K562 (cell line): ENCODE measurements around the gene CPSF4. TPM values are rescaled to one million over a fixed set of nuclear protein-coding genes. Genes with fewer than 3 reads are reported as not detected.
A peak's percentile ranks its signal among the peaks of the same experiment; 100 is the strongest.

Experiments
- ATAC-seq: fragments of 200-7000 bp; cut with Tn5 transposase; 3 replicates; pipeline ENCODE4 v1.9.1; 2020; ENCODE audit warnings: moderate library complexity
- BruUV-seq: library from RNA; stranded (reverse); fragments of 400-500 nt; replicated peaks from 2 replicates; lab custom pipeline; 2021; lab: Mats Ljungman, UMichigan
- CTCF ChIA-PET: fragments of 300-600 bp; formaldehyde crosslinking; extraction: SDS; loops from one replicate; lab custom pipeline; 2021; ENCODE audit warnings: low intra/inter-chr PET ratio; lab: Yijun Ruan, JAX
- POLR2A ChIA-PET: fragments of 300-600, 350-650 bp; sonication (Branson Sonifier 250); formaldehyde crosslinking; extraction: SDS; loops from one replicate; lab custom pipeline; 2021; ENCODE audit warnings: antibody characterized with exemption, inconsistent platforms; lab: Yijun Ruan, JAX
- DNase-seq, 4 experiments: peaks; one replicate each; pipeline versions ENCODE4 v3.0.0 to v3.0.0-alpha.2; 2011 to 2018; ENCODE audit warnings: low spot score in 3 of 4, mixed read lengths in 3 of 4; ENCODE audit errors: extremely low read depth in 1 of 4
- FAIRE-seq: peaks from 2 replicates; lab custom pipeline; 2011; peaks lifted over from hg19 to GRCh38; lab: Jason Lieb, UNC
- H2AFZ ChIP-seq: 2 replicates; pipeline ENCODE4 v1.6.0; 2011; ENCODE audit warnings: low read depth, low read length, control low read depth, inconsistent platforms
- H3K27ac ChIP-seq: fragments of 200-600 bp; 3 replicates; pipeline ENCODE4 v1.8.0; 2011; ENCODE audit warnings: low read depth, mild to moderate bottlenecking, control low read depth, inconsistent platforms, low read length, moderate library complexity, mixed read lengths; ENCODE audit errors: extremely low read depth
- H3K27me3 ChIP-seq, 2 experiments: fragments of 300-600 bp in 1 of 2; 2 replicates in 1 of 2; 3 replicates in 1 of 2; pipeline versions ENCODE4 v1.6.0 to v1.8.0; 2011; ENCODE audit warnings: inconsistent platforms in 2 of 2, low read length in 2 of 2, mild to moderate bottlenecking in 1 of 2, mixed read lengths in 1 of 2, moderate library complexity in 1 of 2; ENCODE audit not compliant: control insufficient read depth in 2 of 2, insufficient read depth in 2 of 2
- H3K36me3 ChIP-seq: fragments of 300-600 bp; 3 replicates; pipeline ENCODE4 v1.8.0; 2011; ENCODE audit warnings: mild to moderate bottlenecking, low read length, inconsistent platforms; ENCODE audit not compliant: control insufficient read depth, insufficient read depth
- H3K4me1 ChIP-seq, 2 experiments: fragments of 200-600 bp in 1 of 2; replicated peaks in 1 of 2; 2 replicates in 1 of 2; 3 replicates in 1 of 2; pipeline versions ENCODE4 v1.5.1 to v1.8.0; 2011; ENCODE audit warnings: inconsistent platforms in 2 of 2, low read length in 2 of 2, mild to moderate bottlenecking in 1 of 2, mixed read lengths in 1 of 2, moderate library complexity in 1 of 2; ENCODE audit not compliant: control insufficient read depth in 2 of 2, insufficient read depth in 2 of 2
- H3K4me2 ChIP-seq: 2 replicates; pipeline ENCODE4 v1.6.1; 2011; ENCODE audit warnings: low read length, control low read depth, inconsistent platforms, mixed read lengths; ENCODE audit not compliant: insufficient read depth
- H3K4me3 ChIP-seq: fragments of 200-600 bp; sonication (generic), shearing (Covaris generic); 2 replicates; pipeline ENCODE4 v1.5.1; 2016; ENCODE audit warnings: control low read depth, inconsistent platforms
- H3K79me2 ChIP-seq: fragments of 200-600 bp; 3 replicates; pipeline ENCODE4 v1.8.0; 2011; ENCODE audit warnings: low read length, inconsistent platforms; ENCODE audit not compliant: control insufficient read depth, insufficient read depth
- H3K9ac ChIP-seq, 2 experiments: 2 replicates each; pipeline versions ENCODE4 v1.6.0 to v1.6.1; 2011; ENCODE audit warnings: low read depth in 2 of 2, low read length in 2 of 2, control low read depth in 1 of 2, inconsistent platforms in 1 of 2, mild to moderate bottlenecking in 1 of 2, mixed read lengths in 1 of 2; ENCODE audit not compliant: insufficient read depth in 1 of 2
- H3K9me1 ChIP-seq: one replicate; pipeline ENCODE4 v1.6.0; 2011; ENCODE audit warnings: inconsistent platforms, mild to moderate bottlenecking, low read length, moderate library complexity; ENCODE audit not compliant: control insufficient read depth, insufficient read depth
- H3K9me3 ChIP-seq: replicated peaks from 2 replicates; pipeline ENCODE4 v1.5.1; 2011; ENCODE audit warnings: low read depth, low read length, inconsistent platforms; ENCODE audit not compliant: control insufficient read depth, insufficient read depth
- H4K20me1 ChIP-seq: replicated peaks from 2 replicates; pipeline ENCODE4 v1.6.1; 2011; ENCODE audit warnings: low read length, inconsistent platforms, mixed read lengths; ENCODE audit not compliant: control insufficient read depth, insufficient read depth
- BMI1 ChIP-seq: fragments of 150-350 bp; IDR thresholded peaks from 2 replicates; pipeline ENCODE4 v1.6.1; 2014; ENCODE audit warnings: low read length
- GTF2F1 ChIP-seq: IDR thresholded peaks from 2 replicates; pipeline ENCODE4 v1.6.1; 2011; ENCODE audit warnings: low read depth, low read length, improper control_type of control experiment
- HEY1 ChIP-seq: fragments of 250-450 bp; sonication (Bioruptor Pico); IDR thresholded peaks from 2 replicates; pipeline ENCODE4 v1.5.0; 2020; ENCODE audit warnings: mild to moderate bottlenecking, moderate library complexity, borderline replicate concordance
- ILK ChIP-seq: fragments of 450-650 bp; IDR thresholded peaks from 2 replicates; pipeline ENCODE4 v1.6.1; 2016; ENCODE audit warnings: missing genetic modification characterization, low read depth, mild to moderate bottlenecking, missing compliant biosample characterization, moderate library complexity, borderline replicate concordance
- POLR2AphosphoS5 ChIP-seq: IDR thresholded peaks from 2 replicates; pipeline ENCODE4 v1.6.1; 2011; ENCODE audit warnings: mild to moderate bottlenecking, low read depth, low read length, moderate library complexity; ENCODE audit not compliant: control insufficient read depth, insufficient read depth
- POLR2G ChIP-seq: fragments of 200-400 bp; formaldehyde crosslinking; IDR thresholded peaks from 2 replicates; pipeline ENCODE4 v1.6.1; 2017; ENCODE audit warnings: low read depth, mild to moderate bottlenecking, antibody characterized with exemption, low read length, moderate library complexity
- RBM39 ChIP-seq: fragments of 200-400 bp; formaldehyde crosslinking; optimal IDR thresholded peaks from 2 replicates; pipeline ENCODE3; 2018; ENCODE audit warnings: low read depth, low read length
- SUPT5H ChIP-seq: fragments of 450-650 bp; IDR thresholded peaks from 2 replicates; pipeline ENCODE4 v1.6.1; 2016
- ZNF239 ChIP-seq: fragments of 250-450 bp; sonication (Bioruptor Pico); IDR thresholded peaks from 2 replicates; pipeline ENCODE4 v1.4.0; 2020; ENCODE audit warnings: mild to moderate bottlenecking
- ZNF75A ChIP-seq: fragments of 450-650 bp; formaldehyde crosslinking; IDR thresholded peaks from 2 replicates; pipeline ENCODE4 v1.4.0; 2020; ENCODE audit warnings: mild to moderate bottlenecking
- WGBS: fragments of 100-300 bp; shearing (Covaris generic); methylation state at CpG from one replicate; pipeline ENCODE4 v1.1.6; 2016; ENCODE audit warnings: low coverage, mixed read lengths; ENCODE audit not compliant: insufficient coverage; ENCODE audit errors: missing lambda C conversion rate; 5-methylcytosine and 5-hydroxymethylcytosine counted together
- in situ Hi-C: fragments of 300-500 bp; cut with MboI; formaldehyde crosslinking; loops from 4 replicates; pipeline ENCODE4 v1.15.0; 2018; ENCODE audit warnings: inconsistent platforms, mixed read lengths
- intact Hi-C: fragments of 100-400 bp; cut with micrococcal nuclease; formaldehyde crosslinking; loops from 2 replicates; pipeline ENCODE4 v1.14.2; 2022
- polyA plus RNA-seq, 8 experiments: library from polyadenylated mRNA; depleted of rRNA in 4 of 8; stranded (reverse) in 5 of 8; unstranded in 3 of 8; fragments of >200 nt; fragmentation: Nextera tagmentation in 2 of 8; fragmentation: Illumina TruSeq in 1 of 8; extraction: Ambion mirVana in 2 of 8; extraction: Trizol in 1 of 8; gene quantifications; 2 replicates each; pipeline versions ENCODE4 v1.2.1 to v1.2.3, GENCODE V29; 2011 to 2014; ENCODE audit warnings: inconsistent platforms in 1 of 8, missing spikeins in 1 of 8
- total RNA-seq, 7 experiments: library from RNA; depleted of rRNA in 6 of 7; stranded (reverse); fragments of >200 nt in 6 of 7; fragmentation: Illumina TruSeq in 2 of 7; extraction: Trizol in 2 of 7; gene quantifications; 2 replicates each; pipeline versions ENCODE4 v1.2.1 to v1.2.3, GENCODE V29; 2011 to 2021; ENCODE audit warnings: low replicate concordance in 1 of 7
- TF ChIP-seq, protein P1 (sequence below): fragments of 250-450 bp; sonication (Bioruptor Pico); IDR thresholded peaks from 2 replicates; pipeline ENCODE4 v1.8.0; 2022; ENCODE audit warnings: inconsistent platforms, mild to moderate bottlenecking, moderate library complexity, borderline replicate concordance
- TF ChIP-seq, protein P2 (sequence below): fragments of 250-450 bp; sonication (Bioruptor Pico); IDR thresholded peaks from 2 replicates; pipeline ENCODE4 v1.4.0; 2020; ENCODE audit warnings: mild to moderate bottlenecking, moderate library complexity, borderline replicate concordance
- TF ChIP-seq, protein P3 (sequence below): fragments of 450-650 bp; formaldehyde crosslinking; IDR thresholded peaks from 2 replicates; pipeline ENCODE4 v1.4.0; 2020; ENCODE audit warnings: mild to moderate bottlenecking, mixed read lengths
- TF ChIP-seq, protein P4 (sequence below): fragments of 250-450 bp; sonication (Bioruptor Pico); IDR thresholded peaks from 2 replicates; pipeline ENCODE4 v1.4.0; 2020; ENCODE audit warnings: mild to moderate bottlenecking, moderate library complexity

CPSF4 gene
- total and polyA plus RNA-seq, 9 of the 15 experiments (the other 6 are each of a cell fraction or from before 2014, with no cell fraction given) = 16.9 to 118 (median 71.7) TPM

DNA sequence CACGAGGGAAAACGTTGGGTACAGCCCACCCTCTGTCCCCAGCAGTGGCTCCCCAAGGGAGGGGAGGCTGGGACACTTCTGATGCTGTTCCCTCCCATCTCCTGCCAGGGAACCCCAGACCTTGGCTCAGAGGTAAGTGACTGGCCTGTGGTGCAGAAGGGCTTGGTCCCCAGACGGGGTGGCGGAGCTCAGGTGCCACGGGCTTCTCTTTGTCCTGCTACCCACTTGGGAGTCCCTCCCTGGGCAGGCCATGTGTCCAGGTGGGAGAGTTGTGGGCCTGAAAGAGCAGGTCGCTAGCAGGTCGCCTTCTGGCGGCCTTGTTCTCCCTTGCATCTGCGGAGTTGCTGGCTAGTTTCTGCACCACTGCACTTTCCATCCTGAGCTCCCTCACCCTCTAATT, 17.1 kb downstream of the CPSF4 start (continued):
- TF ChIP-seq, protein P1, sequence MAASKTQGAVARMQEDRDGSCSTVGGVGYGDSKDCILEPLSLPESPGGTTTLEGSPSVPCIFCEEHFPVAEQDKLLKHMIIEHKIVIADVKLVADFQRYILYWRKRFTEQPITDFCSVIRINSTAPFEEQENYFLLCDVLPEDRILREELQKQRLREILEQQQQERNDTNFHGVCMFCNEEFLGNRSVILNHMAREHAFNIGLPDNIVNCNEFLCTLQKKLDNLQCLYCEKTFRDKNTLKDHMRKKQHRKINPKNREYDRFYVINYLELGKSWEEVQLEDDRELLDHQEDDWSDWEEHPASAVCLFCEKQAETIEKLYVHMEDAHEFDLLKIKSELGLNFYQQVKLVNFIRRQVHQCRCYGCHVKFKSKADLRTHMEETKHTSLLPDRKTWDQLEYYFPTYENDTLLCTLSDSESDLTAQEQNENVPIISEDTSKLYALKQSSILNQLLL = no peak
- TF ChIP-seq, protein P2, sequence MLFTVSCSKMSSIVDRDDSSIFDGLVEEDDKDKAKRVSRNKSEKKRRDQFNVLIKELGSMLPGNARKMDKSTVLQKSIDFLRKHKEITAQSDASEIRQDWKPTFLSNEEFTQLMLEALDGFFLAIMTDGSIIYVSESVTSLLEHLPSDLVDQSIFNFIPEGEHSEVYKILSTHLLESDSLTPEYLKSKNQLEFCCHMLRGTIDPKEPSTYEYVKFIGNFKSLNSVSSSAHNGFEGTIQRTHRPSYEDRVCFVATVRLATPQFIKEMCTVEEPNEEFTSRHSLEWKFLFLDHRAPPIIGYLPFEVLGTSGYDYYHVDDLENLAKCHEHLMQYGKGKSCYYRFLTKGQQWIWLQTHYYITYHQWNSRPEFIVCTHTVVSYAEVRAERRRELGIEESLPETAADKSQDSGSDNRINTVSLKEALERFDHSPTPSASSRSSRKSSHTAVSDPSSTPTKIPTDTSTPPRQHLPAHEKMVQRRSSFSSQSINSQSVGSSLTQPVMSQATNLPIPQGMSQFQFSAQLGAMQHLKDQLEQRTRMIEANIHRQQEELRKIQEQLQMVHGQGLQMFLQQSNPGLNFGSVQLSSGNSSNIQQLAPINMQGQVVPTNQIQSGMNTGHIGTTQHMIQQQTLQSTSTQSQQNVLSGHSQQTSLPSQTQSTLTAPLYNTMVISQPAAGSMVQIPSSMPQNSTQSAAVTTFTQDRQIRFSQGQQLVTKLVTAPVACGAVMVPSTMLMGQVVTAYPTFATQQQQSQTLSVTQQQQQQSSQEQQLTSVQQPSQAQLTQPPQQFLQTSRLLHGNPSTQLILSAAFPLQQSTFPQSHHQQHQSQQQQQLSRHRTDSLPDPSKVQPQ (CRISPR knock-in tag) = no peak
- TF ChIP-seq POLR2AphosphoS5 = peak; percentile 50; the same call in 1 of the 2 replicates

DNA sequence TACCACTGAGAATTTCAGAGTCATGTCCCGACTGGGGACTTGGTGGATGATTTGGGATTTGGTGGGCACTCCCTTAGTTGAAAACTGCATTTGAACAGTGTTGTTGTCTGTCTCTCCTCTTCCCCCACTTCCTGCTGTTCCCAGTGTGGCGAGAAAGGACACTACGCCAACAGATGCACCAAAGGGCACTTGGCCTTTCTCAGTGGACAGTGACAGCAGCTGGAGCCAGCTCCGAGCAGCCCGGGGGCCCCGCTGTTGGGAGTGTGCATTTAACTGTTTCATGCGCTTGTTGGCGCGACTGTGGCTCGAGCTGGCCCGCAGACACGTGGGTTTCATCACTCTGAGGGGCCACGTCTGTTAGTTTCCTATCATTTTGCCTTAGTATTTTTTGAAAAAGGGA, 17.5 kb downstream of the CPSF4 start:
- no peak overlapping the region for H3K4me2 ChIP-seq
- no peak for FAIRE-seq
- no peak overlapping the region for H2AFZ ChIP-seq
- H3K79me2 ChIP-seq = peaks cover 44% of the 10 kb centered on the region
- peak overlapping the region in 1 of 2 experiments; percentile 54; a peak in 1 of 4 replicates for H3K9ac ChIP-seq
- in situ Hi-C loops (no loop called here), intact Hi-C loops (no loop called here)
- H3K4me3 ChIP-seq = no peak overlapping the region
- ChIA-PET CTCF (no interaction called here), POLR2A (interaction anchor here (0.6 to 2.9 kb wide), 6 partner anchors 9 to 578 kb away, joined by 3 to 28 read pairs (median 4); partner anchors contain the start of genes ATP5MF, CPSF4, PDAP1 and PTCD1)
- no TSS peak for BruUV-seq
- no peak overlapping the region for H3K27ac ChIP-seq
- no peaks in the 10 kb centered on the region for H3K9me3 ChIP-seq
- ATAC-seq = peak; percentile 3; the same call in 2 of the 3 replicates
- peaks cover 48% of the 10 kb centered on the region for H4K20me1 ChIP-seq
- peaks cover 99% of the 10 kb centered on the region for H3K36me3 ChIP-seq
- peaks cover 0 to 18% of the 10 kb centered on the region in 2 experiments; a peak in 2 of 5 replicates for H3K4me1 ChIP-seq
- DNase-seq = peak in 1 of 4 experiments; percentile 14
- WGBS = 79% methylated on average over 9 of the region's 13 CpGs
- no peaks in the 10 kb centered on the region for H3K9me1 ChIP-seq
- H3K27me3 ChIP-seq = no peaks in the 10 kb centered on the region
- TF ChIP-seq, protein P3, sequence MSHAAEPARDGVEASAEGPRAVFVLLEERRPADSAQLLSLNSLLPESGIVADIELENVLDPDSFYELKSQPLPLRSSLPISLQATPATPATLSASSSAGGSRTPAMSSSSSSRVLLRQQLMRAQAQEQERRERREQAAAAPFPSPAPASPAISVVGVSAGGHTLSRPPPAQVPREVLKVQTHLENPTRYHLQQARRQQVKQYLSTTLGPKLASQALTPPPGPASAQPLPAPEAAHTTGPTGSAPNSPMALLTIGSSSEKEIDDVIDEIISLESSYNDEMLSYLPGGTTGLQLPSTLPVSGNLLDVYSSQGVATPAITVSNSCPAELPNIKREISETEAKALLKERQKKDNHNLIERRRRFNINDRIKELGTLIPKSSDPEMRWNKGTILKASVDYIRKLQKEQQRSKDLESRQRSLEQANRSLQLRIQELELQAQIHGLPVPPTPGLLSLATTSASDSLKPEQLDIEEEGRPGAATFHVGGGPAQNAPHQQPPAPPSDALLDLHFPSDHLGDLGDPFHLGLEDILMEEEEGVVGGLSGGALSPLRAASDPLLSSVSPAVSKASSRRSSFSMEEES (CRISPR knock-in tag) = no peak
- no peak for TF ChIP-seq ILK (tag)
- no peak for TF ChIP-seq ZNF75A (CRISPR knock-in tag)
- no peak for TF ChIP-seq RBM39
- TF ChIP-seq GTF2F1 = no peak
- no peak for TF ChIP-seq ZNF239 (CRISPR knock-in tag)
- peak; percentile 80 for TF ChIP-seq POLR2G
- TF ChIP-seq, protein P4, sequence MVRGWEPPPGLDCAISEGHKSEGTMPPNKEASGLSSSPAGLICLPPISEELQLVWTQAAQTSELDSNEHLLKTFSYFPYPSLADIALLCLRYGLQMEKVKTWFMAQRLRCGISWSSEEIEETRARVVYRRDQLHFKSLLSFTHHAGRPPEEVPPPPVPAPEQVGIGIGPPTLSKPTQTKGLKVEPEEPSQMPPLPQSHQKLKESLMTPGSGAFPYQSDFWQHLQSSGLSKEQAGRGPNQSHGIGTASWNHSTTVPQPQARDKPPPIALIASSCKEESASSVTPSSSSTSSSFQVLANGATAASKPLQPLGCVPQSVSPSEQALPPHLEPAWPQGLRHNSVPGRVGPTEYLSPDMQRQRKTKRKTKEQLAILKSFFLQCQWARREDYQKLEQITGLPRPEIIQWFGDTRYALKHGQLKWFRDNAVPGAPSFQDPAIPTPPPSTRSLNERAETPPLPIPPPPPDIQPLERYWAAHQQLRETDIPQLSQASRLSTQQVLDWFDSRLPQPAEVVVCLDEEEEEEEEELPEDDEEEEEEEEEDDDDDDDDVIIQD = no peak
- no peak for TF ChIP-seq HEY1 (CRISPR knock-in tag)
- 0 out of 2 replicates have a peak, but pooled peaks have one; percentile 6 for TF ChIP-seq SUPT5H
- TF ChIP-seq BMI1 = no peak
